Prostate gland (tissue), 2 donors: Measurements from ENCODE around the gene NTN1.

Experiments used
- CTCF ChIP-seq, 4 experiments: fragments of 200-600 bp in 2 of 4; fragments of 450-650 bp in 2 of 4; sonication (generic) in 2 of 4; IDR thresholded peaks; 1 replicate in 3 of 4; 2 replicates in 1 of 4; pipeline ENCODE4 v1.5.1; 2016 to 2019; ENCODE audit warnings: antibody characterized with exemption in 4 of 4, mild to moderate bottlenecking in 2 of 4, moderate library complexity in 2 of 4
- POLR2A ChIP-seq: fragments of 450-650 bp; IDR thresholded peaks from one replicate; pipeline ENCODE4 v1.6.1; 2016; ENCODE audit warnings: antibody characterized with exemption, mild to moderate bottlenecking
- POLR2AphosphoS5 ChIP-seq: sonication (generic); formaldehyde crosslinking; IDR thresholded peaks from one replicate; pipeline ENCODE4 v1.6.1; 2017; ENCODE audit warnings: antibody characterized with exemption

DNA sequence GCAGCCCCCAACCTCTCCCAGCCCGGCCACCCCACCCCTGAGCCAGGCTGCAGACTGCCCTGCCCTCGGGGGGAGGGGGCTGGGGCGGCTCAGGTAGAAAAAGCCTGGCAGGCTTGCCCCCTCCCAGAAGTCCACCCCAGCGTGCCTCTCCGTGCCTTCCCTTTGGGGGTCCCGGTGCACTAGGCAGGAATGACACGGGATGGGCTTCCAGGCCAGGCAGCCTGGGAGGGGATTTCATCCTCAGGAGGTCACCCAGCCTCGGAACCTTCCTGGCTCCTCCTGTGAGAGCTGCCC, 185.0 kb downstream of the NTN1 start:
- TF ChIP-seq CTCF (IDR thresholded peaks at IDR 0.05): no peak
- no peak for TF ChIP-seq POLR2AphosphoS5
- no peak for TF ChIP-seq POLR2A
